H1 (cell line): ENCODE data around the gene PLCL1. TPM values are rescaled to one million over a fixed set of nuclear protein-coding genes. Genes with fewer than 3 reads are reported as not detected.

Experiments used
- E2F6 ChIP-seq: IDR thresholded peaks from 2 replicates; pipeline ENCODE4 v1.6.1; 2012; ENCODE audit warnings: inconsistent platforms
- RAD21 ChIP-seq, 2 experiments: IDR thresholded peaks in 1 of 2; conservative IDR thresholded peaks in 1 of 2; 2 replicates each; pipeline ENCODE4 v1.6.1; 2011; ENCODE audit warnings: low read depth in 2 of 2, low read length in 2 of 2, improper control_type of control experiment in 1 of 2, inconsistent platforms in 1 of 2, mild to moderate bottlenecking in 1 of 2, moderate library complexity in 1 of 2
- TBP ChIP-seq: IDR thresholded peaks from 2 replicates; pipeline ENCODE4 v1.6.1; 2011; ENCODE audit warnings: low read depth, low read length, improper control_type of control experiment
- USF2 ChIP-seq: IDR thresholded peaks from 2 replicates; pipeline ENCODE4 v1.6.1; 2011; ENCODE audit warnings: low read length, improper control_type of control experiment
- polyA plus RNA-seq, 7 experiments: library from polyadenylated mRNA; depleted of rRNA in 3 of 7; stranded (reverse) in 5 of 7; unstranded in 2 of 7; fragments of >200 nt in 5 of 7; fragments of 200-250 nt in 2 of 7; gene quantifications; 1 replicate in 5 of 7; 2 replicates in 1 of 7; 4 replicates in 1 of 7; pipeline versions ENCODE4 v1.2.1 to v1.2.3, GENCODE V29; 2011 to 2013; ENCODE audit warnings: missing spikeins in 2 of 7, mixed read lengths in 2 of 7
- total RNA-seq: library from RNA; stranded (reverse); fragmentation: NEBNext Ultra II Directional; extraction: Animal tissue kit (Norgen Biotek cat#: 25700); gene quantifications from 2 replicates; pipeline ENCODE4 v1.2.1, GENCODE V29; 2021

PLCL1 gene
- total and polyA plus RNA-seq, 2 of the 8 experiments (the other 6 are each of a cell fraction or from before 2014, with no cell fraction given), result not detected

GRCh38 chr2:197993363-197993762 lies 189.0 kb downstream of the PLCL1 start (continued):
- no peak for TF ChIP-seq E2F6
- TF ChIP-seq USF2, result no peak
- TF ChIP-seq RAD21 (IDR thresholded peaks at IDR 0.05 in 1 of 2, conservative IDR thresholded peaks at IDR 0.05 in 1 of 2; ENCODE audit: low read depth in 2 of 2, low read length in 2 of 2), result no peak
- TF ChIP-seq TBP, result no peak
